GOT3 (cell line): ENCODE results near the gene ZNF142.
"Not testable (repeated sequence)": the region's sequence is repeated elsewhere in the genome, so short reads cannot be mapped to it uniquely, and the experiment has no call there.

Experiments
- DNase-seq: peaks from one replicate; lab custom pipeline; 2025; ENCODE audit warnings: mixed read lengths; lab: John Stamatoyannopoulos, UW

Gene ZNF142, protein sequence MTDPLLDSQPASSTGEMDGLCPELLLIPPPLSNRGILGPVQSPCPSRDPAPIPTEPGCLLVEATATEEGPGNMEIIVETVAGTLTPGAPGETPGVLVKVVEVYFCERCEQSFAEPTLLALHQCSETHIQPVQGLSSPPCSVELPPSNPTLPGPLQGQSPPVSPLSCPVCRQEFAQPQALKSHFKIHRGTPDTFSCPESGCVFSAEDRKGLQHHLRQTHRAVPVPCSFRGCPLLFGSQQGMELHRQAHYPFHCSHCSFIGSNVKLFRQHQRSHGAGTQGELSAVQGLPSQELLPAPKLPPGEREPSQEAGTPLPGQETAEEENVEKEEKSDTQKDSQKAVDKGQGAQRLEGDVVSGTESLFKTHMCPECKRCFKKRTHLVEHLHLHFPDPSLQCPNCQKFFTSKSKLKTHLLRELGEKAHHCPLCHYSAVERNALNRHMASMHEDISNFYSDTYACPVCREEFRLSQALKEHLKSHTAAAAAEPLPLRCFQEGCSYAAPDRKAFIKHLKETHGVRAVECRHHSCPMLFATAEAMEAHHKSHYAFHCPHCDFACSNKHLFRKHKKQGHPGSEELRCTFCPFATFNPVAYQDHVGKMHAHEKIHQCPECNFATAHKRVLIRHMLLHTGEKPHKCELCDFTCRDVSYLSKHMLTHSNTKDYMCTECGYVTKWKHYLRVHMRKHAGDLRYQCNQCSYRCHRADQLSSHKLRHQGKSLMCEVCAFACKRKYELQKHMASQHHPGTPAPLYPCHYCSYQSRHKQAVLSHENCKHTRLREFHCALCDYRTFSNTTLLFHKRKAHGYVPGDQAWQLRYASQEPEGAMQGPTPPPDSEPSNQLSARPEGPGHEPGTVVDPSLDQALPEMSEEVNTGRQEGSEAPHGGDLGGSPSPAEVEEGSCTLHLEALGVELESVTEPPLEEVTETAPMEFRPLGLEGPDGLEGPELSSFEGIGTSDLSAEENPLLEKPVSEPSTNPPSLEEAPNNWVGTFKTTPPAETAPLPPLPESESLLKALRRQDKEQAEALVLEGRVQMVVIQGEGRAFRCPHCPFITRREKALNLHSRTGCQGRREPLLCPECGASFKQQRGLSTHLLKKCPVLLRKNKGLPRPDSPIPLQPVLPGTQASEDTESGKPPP (N-terminal part only)

DNA sequence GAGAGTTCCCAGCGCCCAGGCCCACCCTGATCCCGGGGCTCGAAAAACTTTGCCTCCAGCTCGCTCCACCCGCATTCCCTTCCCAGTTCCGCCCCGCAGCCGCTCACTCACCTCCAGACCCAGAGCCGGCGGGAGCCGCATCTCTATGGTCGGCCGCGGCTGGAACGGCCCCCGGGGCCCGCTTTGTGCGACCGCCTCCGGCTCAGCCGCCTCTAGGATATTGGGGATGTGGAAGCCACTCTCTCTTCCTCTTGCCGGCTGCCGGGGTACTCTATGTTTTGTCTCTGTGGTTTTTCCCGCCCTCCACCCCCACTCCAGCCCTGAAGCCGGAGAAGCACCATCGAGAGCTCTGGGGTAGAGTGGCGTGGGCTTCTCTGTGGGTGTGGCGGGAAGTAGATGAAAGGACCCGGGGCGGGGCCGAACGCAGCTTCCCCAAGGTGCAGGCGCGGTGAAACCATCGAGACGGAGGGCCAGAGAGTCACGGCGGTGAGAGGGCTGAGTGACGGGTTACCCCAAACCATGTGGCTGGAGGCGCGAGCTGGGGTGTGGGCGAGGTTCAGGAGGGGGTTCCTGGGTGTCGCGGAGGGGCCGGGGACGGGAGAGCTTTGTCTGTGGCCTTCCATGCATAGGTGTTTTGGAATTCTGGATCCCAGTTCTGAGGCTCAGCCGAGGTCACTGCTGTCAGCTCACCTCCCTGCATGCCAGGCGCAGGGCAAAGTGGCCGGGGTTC lies at the start of gene ZNF142, which contains the start of gene BCS1L:
TSS of gene ZNF142 (minus strand) at position 366 of the 730 bp plus-strand sequence. CDS start 3,194 bp downstream, outside the sequence.
TSS of gene BCS1L (plus strand) at position 426 of the 730 bp plus-strand sequence. CDS start 1,305 bp downstream, outside the sequence.
- DNase-seq: peak; percentile 54

DNA sequence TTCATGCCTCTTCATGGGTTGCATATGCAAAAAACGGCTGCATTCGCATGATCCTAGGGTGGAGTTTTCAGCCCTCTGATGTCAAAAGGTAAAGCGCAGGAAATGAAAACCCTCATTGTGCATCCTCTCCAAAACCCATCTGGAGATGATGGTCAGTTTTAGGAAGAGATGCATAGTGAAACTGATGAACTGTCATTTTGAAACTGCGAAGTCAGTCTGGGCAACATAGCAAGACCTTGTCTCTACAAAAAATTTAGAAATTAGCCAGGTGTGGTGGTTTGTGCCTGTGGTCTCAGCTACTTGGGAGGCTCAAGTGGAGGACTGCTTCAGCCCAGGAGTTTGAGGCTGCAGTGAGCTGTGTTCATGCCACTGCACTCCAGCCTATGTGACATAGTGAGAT lies 48.7 kb upstream of the ZNF142 start:
- DNase-seq: no peak

DNA sequence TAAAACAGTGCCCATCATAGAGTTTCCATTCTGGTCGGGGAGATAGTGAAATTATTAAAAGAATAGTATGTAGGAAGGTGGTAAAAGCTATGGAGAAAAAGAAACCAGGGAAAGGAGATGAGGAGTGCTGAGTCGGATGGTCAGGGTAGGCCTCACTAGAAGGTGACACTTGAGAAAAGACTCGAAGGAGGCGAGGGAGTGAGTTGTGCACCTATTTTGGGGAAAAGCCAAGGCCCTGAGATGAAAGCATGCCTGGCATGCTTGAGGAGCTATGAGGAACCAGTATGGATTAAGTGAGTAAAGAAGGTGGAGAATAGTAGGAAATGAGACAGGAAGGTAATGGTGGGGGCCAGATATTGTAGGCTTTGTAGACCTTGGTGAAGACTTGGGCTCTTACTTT lies 43.9 kb upstream of the ZNF142 start:
- DNase-seq: no peak

DNA sequence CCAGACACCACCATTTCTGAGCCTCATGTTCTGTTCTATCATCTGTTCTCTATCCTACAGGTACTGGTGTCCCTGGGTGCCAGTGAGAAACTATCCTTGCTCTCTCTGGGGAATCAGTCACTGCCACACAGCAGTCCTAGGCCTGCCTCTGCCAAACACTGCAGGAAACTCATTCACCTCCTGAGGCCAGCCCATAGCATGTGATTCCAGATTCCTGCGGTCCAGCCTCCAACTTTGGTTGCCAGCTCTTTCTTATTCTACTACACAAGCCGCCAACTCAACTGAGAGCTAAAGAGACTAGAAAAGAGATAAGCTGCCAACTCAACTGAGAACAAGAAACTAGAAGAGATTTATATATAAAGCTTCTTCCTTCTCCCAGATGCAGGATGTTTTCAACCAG lies 42.4 kb upstream of the ZNF142 start:
- DNase-seq: no peak

DNA sequence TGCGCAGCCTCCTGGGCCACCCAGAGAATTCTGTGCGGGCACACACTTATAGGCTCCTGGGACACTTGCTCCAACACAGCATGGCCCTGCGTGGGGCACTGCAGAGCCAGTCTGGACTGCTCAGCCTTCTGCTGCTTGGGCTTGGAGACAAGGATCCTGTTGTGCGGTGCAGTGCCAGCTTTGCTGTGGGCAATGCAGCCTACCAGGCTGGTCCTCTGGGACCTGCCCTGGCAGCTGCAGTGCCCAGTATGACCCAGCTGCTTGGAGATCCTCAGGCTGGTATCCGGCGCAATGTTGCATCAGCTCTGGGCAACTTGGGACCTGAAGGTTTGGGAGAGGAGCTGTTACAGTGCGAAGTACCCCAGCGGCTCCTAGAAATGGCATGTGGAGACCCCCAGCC lies 39.5 kb upstream of the ZNF142 start:
- no peak for DNase-seq

DNA sequence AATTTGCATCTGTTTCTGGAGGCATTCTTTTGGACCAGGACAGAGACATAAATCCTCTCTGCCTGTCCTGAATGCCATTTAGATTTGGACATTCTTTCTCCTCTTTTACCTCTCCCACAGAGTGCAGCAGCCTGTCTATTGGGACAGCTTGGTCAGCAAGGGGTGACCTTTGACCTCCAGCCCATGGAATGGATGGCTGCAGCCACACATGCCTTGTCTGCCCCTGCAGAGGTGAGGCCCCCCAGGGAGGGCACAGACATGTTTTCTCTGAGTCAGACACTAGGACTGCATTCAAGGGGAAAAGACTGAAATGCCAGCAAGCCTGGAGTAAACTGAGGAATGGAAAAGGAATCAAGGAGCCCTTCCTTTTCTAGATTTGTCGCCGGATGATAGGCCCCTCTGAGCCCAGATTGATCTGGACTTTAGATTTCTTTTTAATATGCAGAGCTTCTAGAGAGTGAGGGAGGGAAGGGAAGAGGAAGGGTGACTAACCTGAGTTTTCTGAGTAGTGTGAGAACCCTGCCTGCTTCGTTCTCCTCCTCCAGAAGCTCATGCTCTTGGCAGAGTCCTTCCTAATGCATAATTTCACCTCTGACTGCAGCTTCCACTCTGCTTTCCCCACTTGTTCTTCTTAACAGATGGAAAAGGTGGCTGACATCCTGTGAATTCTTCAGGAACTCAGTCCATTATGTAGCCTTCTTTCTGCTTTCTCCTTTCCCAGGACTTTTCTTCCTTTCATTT lies 35.2 kb upstream of the ZNF142 start:
- DNase-seq: no peak

DNA sequence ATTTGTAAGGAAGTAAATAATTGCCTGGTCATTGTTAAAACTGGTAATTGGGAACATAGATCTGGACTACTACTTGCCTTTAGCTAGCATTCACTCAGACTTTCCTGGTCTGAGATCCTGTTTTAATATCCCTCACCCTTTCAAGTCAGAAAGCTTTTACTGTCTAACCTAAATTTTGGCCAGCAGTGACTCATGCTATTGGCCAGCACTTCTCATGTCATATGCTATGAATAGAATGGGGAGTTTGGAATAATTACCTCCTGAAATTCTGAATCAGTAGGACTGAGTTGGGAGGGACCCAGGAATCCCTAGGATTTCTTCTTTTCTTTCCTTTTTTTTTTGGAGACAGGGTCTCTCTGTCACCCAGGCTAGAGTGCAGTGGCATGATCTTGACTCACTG lies 31.8 kb upstream of the ZNF142 start:
- no peak for DNase-seq

DNA sequence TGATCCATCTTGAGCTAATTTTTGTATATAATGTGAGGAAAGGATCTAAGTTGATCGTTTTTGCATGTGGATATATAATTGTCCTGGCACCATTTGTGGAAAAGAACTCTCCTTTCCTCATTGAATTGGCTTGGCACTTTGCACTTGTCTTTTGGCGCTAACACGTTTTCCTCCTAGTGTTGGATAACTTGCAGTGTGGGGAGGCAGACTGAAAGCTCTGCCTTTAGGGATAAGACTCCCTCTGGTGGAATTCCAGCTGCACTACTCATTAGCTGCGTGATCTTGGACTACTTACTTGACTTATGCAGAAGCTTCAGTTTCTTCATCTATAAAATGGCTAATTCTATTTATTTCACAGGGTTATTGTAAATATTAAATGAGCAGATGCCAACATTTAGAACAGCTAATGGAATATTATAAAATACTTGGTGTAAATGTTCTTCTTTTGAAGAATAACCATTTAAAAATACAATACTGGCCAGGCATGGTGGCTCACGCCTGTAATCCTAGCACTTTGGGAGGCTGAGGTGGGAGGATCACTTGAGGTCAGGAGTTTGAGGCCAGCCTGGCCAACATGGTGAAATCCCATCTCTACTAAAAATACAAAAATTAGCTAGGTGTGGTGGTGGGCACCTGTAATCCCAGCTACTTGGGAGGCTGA lies 28.1 kb upstream of the ZNF142 start:
- not testable (repeated sequence) for DNase-seq

DNA sequence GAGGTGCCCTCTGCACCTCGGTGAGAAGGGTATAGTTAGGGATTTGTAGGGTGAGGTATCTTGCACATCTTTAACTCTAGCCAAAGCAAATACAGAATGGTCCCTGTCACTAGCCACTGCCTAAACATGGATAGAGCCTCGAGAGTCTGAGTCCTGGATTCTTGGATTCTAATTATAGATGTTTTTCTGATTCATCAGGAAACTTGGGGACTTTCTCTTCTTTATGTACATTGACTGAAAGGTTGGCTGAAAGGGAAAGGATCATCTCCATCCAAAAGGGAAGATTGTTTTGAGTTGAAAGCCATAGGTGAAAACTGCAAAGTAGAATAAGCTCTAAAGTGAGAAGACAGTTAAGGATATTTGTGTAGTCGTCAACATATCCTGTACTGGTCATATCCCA lies 20.6 kb upstream of the ZNF142 start:
- no peak for DNase-seq

DNA sequence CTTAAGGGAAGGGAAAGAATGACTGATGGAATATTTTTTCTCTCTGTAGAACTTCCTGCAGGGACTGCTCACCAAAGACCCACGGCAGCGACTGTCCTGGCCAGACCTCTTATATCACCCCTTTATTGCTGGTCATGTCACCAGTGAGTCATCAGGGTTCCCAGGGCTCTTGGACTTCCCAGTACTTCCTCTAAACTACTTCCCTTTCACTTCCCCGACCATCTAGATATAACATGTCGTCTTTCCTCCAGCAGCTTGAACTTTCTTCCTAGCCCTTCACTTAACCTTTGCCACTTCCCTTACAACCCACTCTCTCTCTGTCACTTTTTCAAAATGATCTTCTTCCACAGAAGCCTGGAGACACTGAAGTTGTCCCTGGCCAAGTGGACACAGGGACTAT lies 19.7 kb upstream of the ZNF142 start:
- no peak for DNase-seq

DNA sequence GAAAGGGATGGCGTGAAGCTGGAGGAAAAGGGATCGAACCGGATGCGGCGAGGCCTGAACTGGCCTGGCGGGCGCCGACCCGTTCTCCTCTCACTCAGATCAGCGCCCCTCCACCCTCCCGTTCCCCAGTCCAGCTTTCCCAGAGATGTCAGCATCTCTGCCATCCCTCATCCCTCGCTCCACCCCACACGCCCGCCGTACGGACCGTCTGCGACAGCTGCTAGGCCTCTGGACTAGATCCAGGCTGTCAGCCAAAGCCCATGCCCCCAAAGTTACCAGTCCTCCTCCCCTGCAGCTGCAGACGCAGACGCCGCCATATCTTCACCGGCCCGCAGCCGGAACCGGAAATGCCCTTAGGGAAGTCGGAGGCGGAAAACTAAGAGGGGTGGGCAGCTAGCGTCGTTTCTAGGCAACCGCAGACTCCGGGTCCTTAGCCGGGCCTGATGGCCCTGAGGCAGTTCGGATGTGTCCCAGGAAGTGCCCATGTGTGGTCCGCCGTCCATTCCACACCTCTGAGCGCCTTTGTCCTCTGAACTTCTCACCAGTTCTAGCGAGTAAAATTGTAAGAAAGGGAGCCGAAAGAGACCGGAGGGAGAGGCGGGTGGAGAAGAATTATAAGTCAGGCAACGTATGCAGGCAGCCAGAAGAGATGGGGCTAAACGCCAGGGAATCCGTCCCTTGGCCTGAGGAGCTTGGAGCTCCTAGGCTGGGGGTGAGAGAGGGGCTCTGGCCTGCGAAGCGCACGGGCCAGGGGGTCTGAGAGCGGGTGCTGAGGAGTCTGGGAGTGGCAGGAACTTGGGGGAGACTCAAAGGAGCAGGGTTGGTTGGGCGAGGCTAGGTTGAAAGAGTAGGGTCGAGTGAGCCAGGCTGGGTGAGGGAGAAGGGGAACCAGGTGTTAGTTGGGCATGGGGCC lies 12.5 kb upstream of the ZNF142 start, which contains the start of the genes RNF25 and STK36:
TSS of gene RNF25 (minus strand) at position 349 of the 913 bp plus-strand sequence. CDS start at position 317, 32 bp downstream.
TSS of gene STK36 (plus strand) at position 433 of the 913 bp plus-strand sequence. CDS start 744 bp downstream, outside the sequence.
- DNase-seq: peak; percentile 40

DNA sequence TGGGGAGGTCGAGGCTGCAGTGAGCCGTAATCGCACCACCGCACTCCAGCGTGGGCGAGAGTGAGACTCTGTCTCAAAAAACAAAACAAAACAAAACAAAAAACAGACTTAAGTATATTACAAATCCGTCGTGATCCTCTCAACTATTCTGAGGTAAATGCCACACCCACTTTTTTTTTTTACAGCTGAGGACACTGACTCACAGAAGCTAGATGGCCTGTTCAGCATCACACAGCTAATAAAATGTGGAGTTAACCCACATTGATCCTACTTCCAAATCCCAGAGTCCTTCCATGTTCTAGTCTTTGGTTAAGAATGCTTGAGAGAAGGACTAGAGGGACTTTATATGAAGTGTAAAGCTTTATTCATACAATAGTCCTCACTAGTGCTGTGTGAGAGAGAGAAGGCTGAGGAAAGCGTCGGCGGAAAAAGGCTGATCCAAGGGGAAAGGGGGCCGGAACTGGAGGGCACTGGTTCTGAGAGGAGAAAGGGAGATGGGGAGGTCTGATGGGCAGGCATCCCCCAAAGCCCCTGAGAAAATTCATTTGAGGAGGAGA lies 11.8 kb upstream of the ZNF142 start:
- DNase-seq: no peak

DNA sequence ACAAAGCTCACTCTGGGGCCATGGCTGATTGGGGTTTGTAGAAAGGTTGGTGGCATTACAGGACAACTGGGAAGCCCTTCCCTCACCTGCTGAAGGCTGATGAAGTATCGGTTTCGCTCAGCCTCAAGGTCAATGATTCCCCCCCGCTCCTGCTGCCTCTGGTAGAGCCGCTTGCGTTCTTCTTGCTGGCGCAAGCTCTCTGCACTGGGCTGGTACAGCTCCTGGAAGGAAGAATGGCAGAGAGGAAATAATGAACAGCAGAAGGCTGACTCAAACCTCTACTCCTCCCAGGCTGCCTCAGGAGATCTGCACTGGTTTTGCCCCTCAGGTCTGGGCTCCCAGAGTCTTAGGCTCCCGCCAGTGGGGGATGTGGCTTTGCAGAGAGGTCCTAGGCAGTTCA lies 5.2 kb upstream of the ZNF142 start:
- DNase-seq: no peak

DNA sequence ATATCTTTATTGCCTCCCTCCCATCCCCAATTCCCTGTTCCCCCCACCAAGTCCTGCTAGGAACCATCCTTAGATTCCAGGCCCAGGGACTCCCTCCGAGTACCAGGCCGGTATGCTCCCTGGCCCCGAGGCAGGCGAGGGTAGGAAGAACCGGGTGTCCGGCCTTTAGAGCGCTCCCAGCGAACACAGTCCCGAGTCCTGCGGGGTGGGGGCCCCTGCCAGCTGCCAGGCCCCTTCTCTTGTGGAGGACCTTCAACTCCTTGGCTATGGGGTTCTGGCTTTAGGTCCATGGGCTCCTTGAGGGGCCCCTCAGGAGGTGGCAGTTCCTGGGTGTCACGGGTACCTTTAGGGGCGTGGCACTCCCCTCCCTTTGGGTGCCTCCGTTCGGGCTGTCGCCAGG lies 4.5 kb upstream of the ZNF142 start:
- DNase-seq: no peak

DNA sequence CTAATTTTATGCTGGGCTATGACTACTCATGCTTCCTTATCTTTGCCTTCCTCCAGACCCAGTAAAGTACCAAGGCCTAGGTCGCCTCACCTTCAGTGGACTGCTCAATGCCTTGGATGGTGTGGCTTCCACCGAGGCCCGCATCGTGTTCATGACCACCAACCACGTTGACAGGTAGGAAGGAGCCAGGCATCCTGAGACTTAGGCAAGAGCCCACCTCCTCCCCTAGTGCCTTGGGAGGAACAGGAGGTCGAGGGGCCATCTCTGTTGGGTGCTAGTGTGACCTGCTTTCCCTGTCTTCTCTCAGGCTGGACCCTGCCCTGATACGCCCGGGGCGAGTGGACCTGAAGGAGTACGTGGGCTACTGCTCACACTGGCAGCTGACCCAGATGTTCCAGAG lies 3.4 kb upstream of the ZNF142 start:
- DNase-seq: no peak

DNA sequence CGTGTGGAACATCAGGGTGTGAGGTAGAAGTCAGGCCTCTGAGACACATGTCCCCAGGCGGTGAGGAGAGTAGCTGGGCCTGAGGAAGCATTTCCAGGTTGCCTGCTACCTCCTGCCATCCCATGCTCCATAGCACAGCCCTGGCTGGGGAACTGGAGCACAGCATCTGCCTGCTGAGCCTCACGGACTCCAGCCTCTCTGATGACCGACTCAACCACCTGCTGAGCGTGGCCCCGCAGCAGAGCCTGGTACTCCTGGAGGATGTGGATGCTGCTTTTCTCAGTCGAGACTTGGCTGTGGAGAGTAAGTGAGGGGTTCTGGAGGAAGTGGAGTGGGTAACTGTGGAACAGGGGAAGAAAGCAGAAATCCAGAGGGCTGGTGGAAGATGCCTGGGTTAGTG lies 3.0 kb upstream of the ZNF142 start:
- DNase-seq: no peak

DNA sequence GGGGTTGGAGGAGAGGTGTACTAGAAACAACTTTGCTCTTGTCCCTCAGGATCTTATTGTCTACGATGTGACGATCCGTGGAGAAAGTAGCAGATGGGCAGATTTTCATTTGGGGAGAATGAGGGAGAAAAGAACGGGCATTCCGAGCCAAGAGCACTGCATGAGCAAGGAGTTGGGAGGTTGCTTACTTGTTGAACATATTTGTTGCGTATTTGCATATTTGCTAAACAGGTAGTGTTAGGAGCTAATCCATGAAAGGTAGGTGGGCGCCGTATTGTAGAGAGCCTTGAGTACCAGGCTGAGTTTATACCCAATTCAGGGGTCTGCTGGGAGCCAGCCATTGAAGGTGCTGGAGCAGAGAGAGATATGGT lies 550 bp upstream of the ZNF142 start:
- no peak for DNase-seq

DNA sequence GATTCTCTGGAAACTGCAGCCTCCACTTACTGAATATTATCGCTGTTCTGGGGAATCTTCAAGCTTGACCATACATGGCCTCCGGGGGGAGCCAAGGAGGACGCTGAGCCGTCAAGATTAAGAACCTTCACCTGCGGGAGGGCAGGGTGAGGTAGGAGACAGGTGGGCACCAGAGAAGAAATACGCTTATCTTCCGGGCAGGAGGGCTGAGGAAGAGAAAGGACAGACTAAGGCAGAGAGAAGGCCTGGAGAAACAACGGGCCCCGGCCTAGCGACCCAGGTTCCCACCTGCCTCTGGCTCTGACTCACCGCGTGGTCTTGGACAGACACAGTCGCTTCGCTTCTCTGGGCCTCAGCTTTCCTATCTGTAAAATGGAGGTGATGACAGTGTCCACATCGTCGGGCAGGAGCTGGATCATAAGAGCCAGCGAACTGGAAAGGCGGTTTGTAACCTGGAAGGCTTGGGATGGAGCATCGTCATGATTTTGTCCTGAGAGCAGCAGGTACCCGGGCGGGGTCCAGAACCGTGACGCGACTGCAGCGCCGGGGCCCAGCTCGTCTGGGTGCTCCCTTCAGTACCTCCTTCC lies 659 bp downstream of the ZNF142 start:
- DNase-seq: no peak
